Right ventricle myocardium superior (tissue), 1 donor: ENCODE results near the gene PDE3A. TPM values are rescaled to one million over a fixed set of nuclear protein-coding genes. Genes with fewer than 3 reads are reported as not detected.

Source experiments
- ATAC-seq: fragments of 200-7000 bp; cut with Tn5 transposase; one replicate; pipeline ENCODE4 v1.9.1; 2020; ENCODE audit warnings: mild to moderate bottlenecking; ENCODE audit not compliant: poor library complexity
- DNase-seq: peaks from one replicate; pipeline ENCODE4 v3.0.0-alpha.2; 2020
- intact Hi-C: fragments of 100-400 bp; cut with DNase I; formaldehyde crosslinking; loops from one replicate; pipeline ENCODE4 v1.11.2; 2022
- total RNA-seq: library from RNA; stranded (reverse); fragmentation: NEBNext Ultra II Directional; extraction: Animal tissue kit (Norgen Biotek cat#: 25700); gene quantifications from one replicate; pipeline ENCODE4 v1.2.1, GENCODE V29; 2021
- donor health status: DM: no; HTN: yes; CAD: no; lungs with severe emphysema.

Gene PDE3A
- total RNA-seq, 1 donor from 2014 or later: 153 TPM

- DNase-seq (no peak), ATAC-seq (no peak)
- intact Hi-C loops: no loop called here
These were observed 76.3 kb downstream of the PDE3A start for GRCh38 chr12:20444595-20445170.

GRCh38 chr12:20445687-20446086 lies 77.3 kb downstream of the PDE3A start:
- intact Hi-C loops: no loop called here
- DNase-seq (no peak), ATAC-seq (peak; percentile 70)

GRCh38 chr12:20446836-20447235 lies 78.5 kb downstream of the PDE3A start:
- no peak for ATAC-seq

GRCh38 chr12:20448781-20449180 lies 80.4 kb downstream of the PDE3A start:
- intact Hi-C loops: no loop called here
- ATAC-seq (no peak), DNase-seq (no peak)

More at GRCh38 chr12:20446836-20447235, 78.5 kb downstream of the PDE3A start:
- no peak for DNase-seq
- intact Hi-C loops: no loop called here

- no peak for ATAC-seq
- intact Hi-C loops: no loop called here
These were observed 82.3 kb downstream of the PDE3A start for GRCh38 chr12:20450591-20451180.

GRCh38 chr12:20451761-20452160 lies 83.4 kb downstream of the PDE3A start:
- DNase-seq: no peak
- intact Hi-C loops: no loop called here
- no peak for ATAC-seq

More at GRCh38 chr12:20450591-20451180, 82.3 kb downstream of the PDE3A start:
- no peak for DNase-seq

GRCh38 chr12:20452496-20453010 lies 84.2 kb downstream of the PDE3A start:
- DNase-seq (no peak), ATAC-seq (no peak)
- intact Hi-C loops: no loop called here

- peak; percentile 18 for ATAC-seq
These were observed 85.5 kb downstream of the PDE3A start for GRCh38 chr12:20453756-20454310.

GRCh38 chr12:20455001-20455706 lies 86.8 kb downstream of the PDE3A start:
- DNase-seq: no peak
- intact Hi-C loops: no loop called here
- peak; percentile 38 for ATAC-seq

More at GRCh38 chr12:20453756-20454310, 85.5 kb downstream of the PDE3A start:
- no peak for DNase-seq
- intact Hi-C loops: no loop called here

GRCh38 chr12:20457582-20457981 lies 89.2 kb downstream of the PDE3A start:
- ATAC-seq (no peak), DNase-seq (no peak)
- intact Hi-C loops: no loop called here

- ATAC-seq: no peak
- intact Hi-C loops: no loop called here
- DNase-seq: no peak
These were observed 89.7 kb downstream of the PDE3A start for GRCh38 chr12:20458011-20458410.

GRCh38 chr12:20459920-20460319 lies 91.6 kb downstream of the PDE3A start:
- ATAC-seq (peak; percentile 10), DNase-seq (no peak)
- intact Hi-C loops: no loop called here

GRCh38 chr12:20460956-20461355 lies 92.6 kb downstream of the PDE3A start:
- DNase-seq (no peak), ATAC-seq (no peak)
- intact Hi-C loops: no loop called here

- DNase-seq (no peak), ATAC-seq (no peak)
- intact Hi-C loops: no loop called here
These were observed 95.7 kb downstream of the PDE3A start for GRCh38 chr12:20463913-20464524.

- no peak for ATAC-seq
- intact Hi-C loops: no loop called here
- no peak for DNase-seq
These were observed 101.0 kb downstream of the PDE3A start for GRCh38 chr12:20469300-20469699.

- DNase-seq (no peak), ATAC-seq (no peak)
- intact Hi-C loops: no loop called here
These were observed 101.4 kb downstream of the PDE3A start for GRCh38 chr12:20469756-20470155.

GRCh38 chr12:20472102-20472782 lies 103.9 kb downstream of the PDE3A start:
- intact Hi-C loops: no loop called here
- DNase-seq: no peak
- ATAC-seq: no peak

GRCh38 chr12:20473133-20473532 lies 104.8 kb downstream of the PDE3A start:
- ATAC-seq (no peak), DNase-seq (no peak)
- intact Hi-C loops: no loop called here

- no peak for DNase-seq
These were observed 105.7 kb downstream of the PDE3A start for GRCh38 chr12:20474016-20474415.

More at GRCh38 chr12:20474016-20474415, 105.7 kb downstream of the PDE3A start:
- intact Hi-C loops: no loop called here
- ATAC-seq: no peak
